GM10248 (cell line): ENCODE measurements around the gene GNAS.

Experiments used
- CTCF ChIA-PET: fragments of 300-600 bp; sonication (Branson Sonifier 250); formaldehyde crosslinking; extraction: SDS; loops from one replicate; lab custom pipeline; 2021; ENCODE audit warnings: antibody characterized with exemption; lab: Yijun Ruan, JAX
- POLR2A ChIA-PET: fragments of 350-650 bp; sonication (Branson Sonifier 250); formaldehyde crosslinking; extraction: SDS; loops from one replicate; lab custom pipeline; 2020; ENCODE audit warnings: antibody characterized with exemption; lab: Yijun Ruan, JAX
- DNase-seq: peaks from one replicate; pipeline ENCODE4 v3.0.0; 2012; ENCODE audit errors: extremely low spot score
- TF ChIP-seq, protein P1 (sequence below): IDR thresholded peaks from 2 replicates; pipeline ENCODE4 v1.5.1; 2012; ENCODE audit warnings: mild to moderate bottlenecking, low read depth; ENCODE audit errors: extremely low read depth, missing control alignments, control extremely low read depth

Gene GNAS

DNA sequence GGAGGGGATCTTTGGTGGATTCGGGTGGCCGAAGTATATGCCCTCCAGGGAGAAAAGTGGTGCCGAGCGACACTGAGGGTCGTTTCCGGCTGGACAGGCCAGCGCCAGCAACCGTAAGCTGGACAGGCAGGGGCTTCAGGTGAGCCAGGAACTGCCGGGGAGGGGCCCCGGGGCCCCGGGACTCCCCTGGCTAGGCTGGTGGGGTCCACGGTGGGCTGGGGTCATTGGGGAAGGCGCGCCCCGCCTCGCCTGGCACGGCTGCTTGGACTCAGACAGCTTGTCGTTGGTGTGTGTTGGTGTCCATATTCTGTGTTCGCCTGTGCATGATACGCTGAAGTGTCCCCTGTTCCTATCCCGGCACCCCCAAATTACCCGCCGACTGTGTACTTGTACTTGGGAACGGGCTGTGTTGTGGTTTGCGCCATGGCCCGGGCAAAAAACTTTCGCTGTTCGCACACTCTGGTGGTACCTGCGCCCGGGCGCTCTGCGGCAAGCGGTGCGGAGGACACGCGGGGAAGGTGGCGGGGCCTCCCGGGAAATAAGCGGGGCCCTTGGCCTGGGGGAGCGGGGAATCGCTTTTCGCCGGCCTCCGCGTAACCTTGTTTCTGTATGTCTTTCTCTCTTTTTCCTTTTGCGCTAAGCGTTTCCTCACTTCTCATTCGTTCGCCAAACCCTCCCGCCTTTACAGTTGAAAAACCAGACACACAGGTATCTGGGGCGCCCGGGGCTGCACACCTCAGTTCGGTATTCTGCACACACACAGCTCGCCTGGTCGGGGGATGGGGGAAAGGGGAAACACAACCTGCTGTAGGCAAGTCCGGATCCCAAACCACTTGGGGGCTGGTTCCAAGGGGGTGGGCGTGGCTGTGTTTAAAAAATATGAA, 3.2 kb downstream of the GNAS start:
- CTCF ChIA-PET: interaction anchor here (1.7 kb wide), 1 partner anchor 12 kb away, joined by 6 read pairs; no protein-coding TSS in a partner anchor
- TF ChIP-seq, protein P1, sequence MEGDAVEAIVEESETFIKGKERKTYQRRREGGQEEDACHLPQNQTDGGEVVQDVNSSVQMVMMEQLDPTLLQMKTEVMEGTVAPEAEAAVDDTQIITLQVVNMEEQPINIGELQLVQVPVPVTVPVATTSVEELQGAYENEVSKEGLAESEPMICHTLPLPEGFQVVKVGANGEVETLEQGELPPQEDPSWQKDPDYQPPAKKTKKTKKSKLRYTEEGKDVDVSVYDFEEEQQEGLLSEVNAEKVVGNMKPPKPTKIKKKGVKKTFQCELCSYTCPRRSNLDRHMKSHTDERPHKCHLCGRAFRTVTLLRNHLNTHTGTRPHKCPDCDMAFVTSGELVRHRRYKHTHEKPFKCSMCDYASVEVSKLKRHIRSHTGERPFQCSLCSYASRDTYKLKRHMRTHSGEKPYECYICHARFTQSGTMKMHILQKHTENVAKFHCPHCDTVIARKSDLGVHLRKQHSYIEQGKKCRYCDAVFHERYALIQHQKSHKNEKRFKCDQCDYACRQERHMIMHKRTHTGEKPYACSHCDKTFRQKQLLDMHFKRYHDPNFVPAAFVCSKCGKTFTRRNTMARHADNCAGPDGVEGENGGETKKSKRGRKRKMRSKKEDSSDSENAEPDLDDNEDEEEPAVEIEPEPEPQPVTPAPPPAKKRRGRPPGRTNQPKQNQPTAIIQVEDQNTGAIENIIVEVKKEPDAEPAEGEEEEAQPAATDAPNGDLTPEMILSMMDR: no peak
- POLR2A ChIA-PET: no interaction called here
- no peak for DNase-seq

DNA sequence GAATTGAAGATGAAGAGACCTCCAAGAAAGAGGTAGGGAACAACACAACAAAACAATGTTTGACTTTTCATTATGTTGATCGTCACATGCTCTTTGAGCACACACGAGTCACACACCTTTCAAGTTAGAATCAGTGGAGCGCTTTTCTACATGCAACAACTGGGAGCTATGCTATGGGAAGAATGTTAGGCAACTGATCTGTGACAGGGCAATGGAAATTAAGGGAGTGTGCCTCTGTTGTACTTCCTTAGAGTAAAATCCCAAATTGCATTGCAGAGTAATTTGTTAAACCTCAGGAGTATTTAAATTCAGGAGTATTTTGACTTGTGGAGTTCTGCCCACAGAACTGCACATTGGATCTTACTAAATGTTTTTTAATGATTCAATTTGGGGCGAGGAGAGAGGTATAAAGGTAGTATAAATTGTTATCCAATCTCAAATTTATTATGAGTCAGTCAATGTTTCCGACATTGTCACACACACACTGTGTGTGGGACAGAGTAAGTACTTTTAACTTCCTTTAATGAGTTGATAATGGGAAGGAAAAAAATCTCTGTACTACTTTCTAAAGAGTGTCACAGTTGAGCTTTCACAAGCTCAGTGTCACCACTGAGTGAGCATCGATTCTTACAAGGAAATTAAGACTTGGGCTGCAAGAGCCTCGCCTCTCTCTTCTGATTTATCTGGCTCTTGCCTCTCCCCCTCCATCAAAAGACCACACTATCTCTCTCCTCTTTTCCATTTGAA, 10.7 kb downstream of the GNAS start:
- TF ChIP-seq, protein P1: no peak
- DNase-seq: no peak
- ChIA-PET CTCF (interaction anchor here (1.5 to 5.9 kb wide), 5 partner anchors 11 to 360 kb away, joined by 4 to 41 read pairs (median 5); partner anchors contain the start of gene GNAS), POLR2A (no interaction called here)

DNA sequence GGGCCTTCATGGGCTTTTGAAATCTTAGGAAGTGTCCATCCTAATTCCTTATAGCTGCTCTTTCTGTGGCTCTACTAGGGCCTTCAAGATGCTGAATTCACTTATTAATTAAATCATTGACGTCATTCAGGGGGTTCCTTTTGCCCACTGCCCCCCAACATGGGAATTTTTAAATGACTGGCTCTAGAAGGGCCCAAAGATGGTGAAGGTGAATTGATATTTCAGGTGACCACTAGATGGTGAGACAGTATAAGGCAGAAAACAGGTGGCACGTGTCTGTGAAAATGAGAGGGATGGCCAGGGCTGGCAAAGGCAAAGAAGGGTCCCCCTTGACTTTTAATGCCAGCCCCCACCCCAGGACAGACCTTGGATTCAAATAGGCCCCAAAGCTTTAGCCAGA, 11.8 kb downstream of the GNAS start:
- ChIA-PET POLR2A (no interaction called here), CTCF (interaction anchor here (1.0 to 5.9 kb wide), 5 partner anchors 12 to 383 kb away, joined by 3 to 41 read pairs (median 5); partner anchors contain the start of gene GNAS)
- TF ChIP-seq, protein P1: peak; percentile 57
- no peak for DNase-seq

DNA sequence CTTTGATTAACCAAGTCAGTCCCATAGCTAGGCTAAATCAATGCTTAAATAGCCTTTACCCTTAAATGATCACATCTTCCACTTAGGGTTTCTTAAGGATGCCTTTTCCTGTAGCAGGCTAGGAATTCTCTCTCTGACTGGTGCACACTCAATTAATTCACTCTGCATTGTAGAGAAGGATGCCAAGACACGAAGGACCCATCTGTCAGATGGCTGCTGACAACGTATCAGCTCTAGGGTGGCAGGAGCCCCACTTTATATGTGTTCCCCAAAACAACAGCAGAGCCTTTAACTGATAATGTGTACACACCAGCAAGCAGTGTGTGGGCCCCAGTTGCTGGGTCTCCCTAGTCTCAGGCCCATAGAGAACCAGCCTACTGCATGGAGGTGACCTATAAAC, 13.3 kb downstream of the GNAS start:
- CTCF ChIA-PET: interaction anchor here (0.9 to 5.9 kb wide), 7 partner anchors 15 to 630 kb away, joined by 3 to 41 read pairs (median 5); partner anchors contain the start of gene GNAS-AS1
- no peak for DNase-seq
- TF ChIP-seq, protein P1: no peak
- POLR2A ChIA-PET: no interaction called here

DNA sequence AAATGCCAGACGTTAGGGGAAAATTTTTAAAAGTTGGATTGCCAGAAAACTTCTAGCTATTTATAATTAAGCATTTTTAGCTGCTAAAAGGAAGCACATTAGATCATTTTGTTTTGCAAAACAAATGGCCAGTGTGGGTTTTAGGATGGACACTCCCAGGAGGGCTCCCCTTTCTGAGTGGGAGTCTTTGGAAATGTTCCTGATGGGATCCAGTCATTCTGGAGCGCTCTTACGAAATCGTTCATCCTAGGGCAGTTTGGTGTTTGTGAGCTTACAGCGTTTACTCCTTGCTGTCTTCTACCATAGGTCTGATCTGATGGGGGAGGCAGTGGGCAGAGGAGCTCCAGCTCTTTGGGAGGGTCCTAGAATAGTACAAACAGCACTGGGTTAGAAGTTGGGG, 14.7 kb downstream of the GNAS start:
- POLR2A ChIA-PET: interaction anchor here (0.6 kb wide), 1 partner anchor 237 kb away, joined by 3 read pairs; no protein-coding TSS in a partner anchor
- TF ChIP-seq, protein P1: no peak
- CTCF ChIA-PET: interaction anchor here (1.1 to 5.9 kb wide), 12 partner anchors 10 to 630 kb away, joined by 3 to 41 read pairs (median 5); partner anchors contain the start of gene GNAS-AS1
- DNase-seq: no peak

DNA sequence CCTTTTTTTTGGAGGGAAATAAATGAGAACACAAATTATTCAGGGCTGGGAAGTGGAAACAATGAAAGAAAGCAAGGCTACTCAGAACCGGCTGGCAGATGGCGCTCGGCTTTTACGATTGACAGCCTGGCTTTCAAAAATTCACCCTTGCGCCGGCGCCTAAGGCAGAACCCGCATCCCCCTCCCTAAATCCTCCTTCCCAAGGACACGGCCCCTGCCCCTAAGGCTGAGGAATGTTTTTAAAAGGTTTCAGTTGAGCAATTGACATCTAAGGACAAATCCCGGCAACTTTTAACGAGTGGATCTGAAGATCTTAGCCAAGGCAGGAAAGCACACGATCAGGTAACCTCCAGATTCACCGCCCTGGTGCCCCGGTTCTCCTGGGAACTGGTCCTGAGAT, 16.3 kb downstream of the GNAS start:
- no peak for DNase-seq
- ChIA-PET POLR2A (no interaction called here), CTCF (interaction anchor here (1.9 to 3.6 kb wide), 4 partner anchors 198 to 627 kb away, joined by 5 to 51 read pairs (median 10); no protein-coding TSS in a partner anchor)
- TF ChIP-seq, protein P1: peak; percentile 22
